ENCODE data around the gene OBSL1. TPM values are rescaled to one million over a fixed set of nuclear protein-coding genes. Genes with fewer than 3 reads are reported as not detected.
A peak's percentile ranks its signal among the peaks of the same experiment; 100 is the strongest.

OBSL1 gene
- total RNA-seq, 1 donor from 2014 or later, result 122 TPM

DNA sequence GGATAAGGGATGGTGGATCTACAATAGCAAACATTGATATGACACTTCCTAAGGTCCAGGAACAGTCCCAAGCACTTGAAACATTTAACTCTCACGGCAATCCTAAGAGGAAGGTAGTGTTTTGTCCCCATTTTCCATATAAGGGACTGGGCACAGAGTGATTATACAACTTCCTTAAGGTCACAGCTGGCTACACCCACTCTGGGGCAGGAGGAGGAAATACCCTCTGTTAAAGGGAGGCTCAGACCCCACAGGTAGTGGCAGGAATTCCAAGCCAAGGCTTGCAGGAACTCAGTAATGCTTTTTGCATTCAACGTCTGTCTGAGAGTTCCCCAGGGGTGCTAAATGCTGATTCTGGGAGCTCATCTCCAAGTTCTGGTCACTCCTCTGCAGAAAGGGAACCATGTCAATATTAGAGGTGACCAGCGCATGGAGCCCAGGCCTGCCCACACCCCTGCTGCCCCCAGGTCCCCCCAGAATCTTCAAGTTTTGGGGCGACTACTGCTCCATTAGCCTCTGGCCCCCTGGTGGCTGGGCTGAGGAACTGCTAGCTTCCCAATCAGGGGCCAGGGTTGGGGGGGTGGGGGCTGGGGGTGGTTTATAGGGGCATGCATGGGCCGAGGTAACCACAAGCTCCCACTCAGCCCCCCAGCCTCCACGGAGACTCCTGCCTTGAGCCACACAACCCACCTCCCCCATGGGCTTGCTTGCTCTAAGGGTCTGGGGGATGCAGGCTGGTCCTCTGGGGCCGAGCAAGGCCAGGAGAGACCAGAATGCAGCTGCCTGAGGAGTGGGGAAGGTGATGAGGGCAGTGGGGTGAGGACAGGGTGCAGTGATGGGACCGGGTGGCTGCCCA is 11.1 kb downstream of the OBSL1 start:
- no peak overlapping the region for H3K4me3 Mint-ChIP-seq
- H3K27ac Mint-ChIP-seq (ENCODE audit: unreplicated experiment), result no peak overlapping the region
- H3K4me1 Mint-ChIP-seq, result peaks cover 14% of the 10 kb centered on the region
- peaks cover 3% of the 10 kb centered on the region for H3K36me3 Mint-ChIP-seq (ENCODE audit: low read depth)
- DNase-seq (ENCODE audit: low read depth, low spot score), result no peak
- TF ChIP-seq, protein P1, sequence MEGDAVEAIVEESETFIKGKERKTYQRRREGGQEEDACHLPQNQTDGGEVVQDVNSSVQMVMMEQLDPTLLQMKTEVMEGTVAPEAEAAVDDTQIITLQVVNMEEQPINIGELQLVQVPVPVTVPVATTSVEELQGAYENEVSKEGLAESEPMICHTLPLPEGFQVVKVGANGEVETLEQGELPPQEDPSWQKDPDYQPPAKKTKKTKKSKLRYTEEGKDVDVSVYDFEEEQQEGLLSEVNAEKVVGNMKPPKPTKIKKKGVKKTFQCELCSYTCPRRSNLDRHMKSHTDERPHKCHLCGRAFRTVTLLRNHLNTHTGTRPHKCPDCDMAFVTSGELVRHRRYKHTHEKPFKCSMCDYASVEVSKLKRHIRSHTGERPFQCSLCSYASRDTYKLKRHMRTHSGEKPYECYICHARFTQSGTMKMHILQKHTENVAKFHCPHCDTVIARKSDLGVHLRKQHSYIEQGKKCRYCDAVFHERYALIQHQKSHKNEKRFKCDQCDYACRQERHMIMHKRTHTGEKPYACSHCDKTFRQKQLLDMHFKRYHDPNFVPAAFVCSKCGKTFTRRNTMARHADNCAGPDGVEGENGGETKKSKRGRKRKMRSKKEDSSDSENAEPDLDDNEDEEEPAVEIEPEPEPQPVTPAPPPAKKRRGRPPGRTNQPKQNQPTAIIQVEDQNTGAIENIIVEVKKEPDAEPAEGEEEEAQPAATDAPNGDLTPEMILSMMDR (conservative IDR thresholded peaks at IDR 0.05), result peak; percentile 74
- H3K9me3 Mint-ChIP-seq, result no peaks in the 10 kb centered on the region
- H3K27me3 Mint-ChIP-seq (ENCODE audit: low read depth), result no peaks in the 10 kb centered on the region

DNA sequence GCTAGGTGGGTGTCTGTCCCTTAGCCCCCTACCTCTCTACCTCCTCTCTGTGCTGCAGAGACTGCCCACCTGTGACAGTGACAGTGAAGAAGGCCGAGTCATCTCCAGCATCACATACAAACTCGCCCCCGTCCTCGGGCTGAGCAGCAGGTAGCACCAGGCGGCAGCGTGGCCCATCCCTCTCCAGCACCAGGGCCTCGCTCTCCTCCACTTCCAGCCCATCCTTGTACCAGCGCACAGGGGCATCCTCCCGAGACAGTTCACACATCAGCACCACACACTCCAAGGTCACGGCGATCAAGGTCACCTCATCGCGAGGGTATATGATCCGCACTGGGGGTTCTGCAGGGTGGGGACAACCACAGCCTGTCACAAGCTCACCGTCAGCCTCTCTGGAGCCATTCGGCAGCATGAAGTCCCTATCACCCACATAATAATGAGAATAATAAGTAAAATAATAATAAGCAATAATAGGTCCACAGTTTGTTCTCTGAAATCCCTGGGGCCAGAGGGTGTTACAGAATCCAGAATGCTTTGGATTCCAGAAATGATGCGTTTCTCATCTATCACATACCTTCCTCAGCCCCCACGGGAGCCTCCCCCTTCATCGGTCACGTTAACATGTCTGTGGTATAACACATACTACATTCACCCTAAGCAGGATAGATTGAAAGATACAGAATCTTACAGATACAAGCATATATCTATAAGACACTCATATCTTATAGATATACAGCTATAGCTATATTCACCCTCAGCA is 12.0 kb downstream of the OBSL1 start:
- Mint-ChIP-seq H3K27ac (ENCODE audit: unreplicated experiment) (no peak overlapping the region), H3K4me1 (peaks cover 14% of the 10 kb centered on the region), H3K27me3 (ENCODE audit: low read depth) (no peaks in the 10 kb centered on the region), H3K36me3 (ENCODE audit: low read depth) (peaks cover 3% of the 10 kb centered on the region), H3K4me3 (no peak overlapping the region), H3K9me3 (no peaks in the 10 kb centered on the region)
- no peak for DNase-seq (ENCODE audit: low read depth, low spot score)
- TF ChIP-seq, protein P1 (conservative IDR thresholded peaks at IDR 0.05), result no peak

DNA sequence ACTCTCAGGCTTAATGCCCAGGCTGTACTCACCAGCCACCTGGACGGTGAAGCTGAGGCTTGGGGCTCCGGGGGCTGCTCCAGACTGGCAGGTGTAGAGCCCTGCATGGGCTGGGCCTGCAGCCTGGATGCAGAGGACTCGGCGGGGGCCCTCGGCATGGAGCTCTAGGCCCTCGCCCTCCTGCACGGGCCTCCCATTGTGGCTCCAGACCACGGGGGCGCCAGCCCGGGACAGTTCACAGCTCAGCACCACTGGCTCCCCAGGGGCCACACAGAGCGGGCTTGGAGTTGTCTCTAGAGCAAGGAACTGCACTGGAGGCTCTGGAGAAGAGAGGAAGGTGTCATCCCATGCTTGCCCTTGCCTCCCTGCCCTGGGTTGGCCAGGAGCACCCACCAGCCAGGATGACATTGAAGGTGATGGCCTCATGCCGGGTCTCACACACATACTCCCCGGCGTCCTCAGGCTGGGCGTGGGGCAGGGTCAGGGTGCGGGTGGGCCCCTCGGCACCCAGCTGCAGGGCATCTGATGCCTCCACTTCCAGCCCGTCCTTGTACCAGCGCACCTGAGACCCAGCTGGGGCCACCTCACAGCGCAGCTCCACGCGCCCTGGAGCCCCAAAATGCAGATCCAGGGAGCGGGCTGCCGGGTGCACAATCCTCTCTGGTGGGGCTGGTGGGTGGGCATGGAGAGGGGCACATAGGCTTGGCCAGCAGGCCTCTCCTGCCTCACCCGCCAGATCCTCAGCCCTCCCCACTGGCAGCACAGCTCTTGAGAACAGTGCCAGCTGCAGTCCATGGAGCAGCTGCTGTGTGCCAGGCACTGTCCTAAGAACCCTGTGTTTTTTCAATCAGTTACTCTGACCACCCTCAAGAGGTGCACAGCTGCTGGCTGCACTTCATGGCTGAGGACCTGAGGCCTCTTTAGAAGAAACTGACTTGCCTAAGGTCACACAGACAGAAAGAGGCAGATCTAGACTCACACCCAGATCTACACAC is 13.3 kb downstream of the OBSL1 start:
- H3K36me3 Mint-ChIP-seq (ENCODE audit: low read depth), result no peaks in the 10 kb centered on the region
- no peaks in the 10 kb centered on the region for H3K9me3 Mint-ChIP-seq
- H3K27ac Mint-ChIP-seq (ENCODE audit: unreplicated experiment), result no peak overlapping the region
- no peak overlapping the region for H3K4me3 Mint-ChIP-seq
- peaks cover 19% of the 10 kb centered on the region for H3K4me1 Mint-ChIP-seq
- TF ChIP-seq, protein P1 (conservative IDR thresholded peaks at IDR 0.05), result no peak
- peaks cover 11% of the 10 kb centered on the region for H3K27me3 Mint-ChIP-seq (ENCODE audit: low read depth)
- no peak for DNase-seq (ENCODE audit: low read depth, low spot score)

DNA sequence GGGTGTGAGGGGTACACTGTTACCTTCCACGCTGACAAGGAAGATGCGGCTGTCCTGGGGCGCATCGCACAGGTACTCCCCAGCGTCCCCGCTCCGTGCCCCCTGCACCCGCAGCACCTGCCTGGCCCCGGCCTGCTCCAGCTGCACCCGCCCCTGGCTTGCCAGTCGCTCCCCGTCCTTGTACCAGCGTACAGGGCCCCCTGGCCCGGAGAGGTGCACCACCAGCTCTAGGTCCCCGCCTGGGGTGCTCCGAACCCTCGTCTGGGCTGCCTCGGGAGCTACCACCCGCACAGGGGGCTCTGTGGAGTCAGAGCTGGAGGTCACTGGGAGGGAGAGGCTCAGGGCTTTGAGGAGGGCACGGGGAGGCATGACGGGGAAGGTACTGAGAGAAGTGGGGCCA is 14.0 kb downstream of the OBSL1 start:
- TF ChIP-seq, protein P1 (conservative IDR thresholded peaks at IDR 0.05), result no peak
- no peaks in the 10 kb centered on the region for H3K36me3 Mint-ChIP-seq (ENCODE audit: low read depth)
- H3K27ac Mint-ChIP-seq (ENCODE audit: unreplicated experiment), result no peak overlapping the region
- H3K4me3 Mint-ChIP-seq, result no peak overlapping the region
- peaks cover 19% of the 10 kb centered on the region for H3K4me1 Mint-ChIP-seq
- no peaks in the 10 kb centered on the region for H3K9me3 Mint-ChIP-seq
- peaks cover 12% of the 10 kb centered on the region for H3K27me3 Mint-ChIP-seq (ENCODE audit: low read depth)
- DNase-seq (ENCODE audit: low read depth, low spot score), result no peak

DNA sequence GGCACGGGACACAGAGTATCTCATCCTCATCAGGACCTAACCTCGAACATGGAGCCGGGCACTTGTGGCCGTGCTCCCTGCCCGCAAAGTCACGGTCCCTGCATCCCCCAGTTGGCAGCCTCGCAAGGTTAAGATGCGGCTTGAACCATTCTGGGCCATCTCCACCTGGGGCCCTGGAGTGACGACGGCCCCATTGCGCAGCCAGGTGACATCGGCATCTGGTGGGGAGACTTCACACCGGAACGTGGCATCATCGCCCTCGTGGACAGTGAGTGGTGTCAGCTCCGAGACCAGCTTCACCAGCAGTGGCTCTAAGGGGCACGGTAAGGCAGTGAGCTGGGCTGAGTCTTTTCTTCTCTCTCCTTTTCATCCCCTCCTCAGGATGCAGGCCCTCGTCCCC is 14.9 kb downstream of the OBSL1 start:
- no peak for DNase-seq (ENCODE audit: low read depth, low spot score)
- Mint-ChIP-seq H3K4me1 (peaks cover 19% of the 10 kb centered on the region), H3K27me3 (ENCODE audit: low read depth) (peaks cover 12% of the 10 kb centered on the region), H3K36me3 (ENCODE audit: low read depth) (no peaks in the 10 kb centered on the region), H3K27ac (ENCODE audit: unreplicated experiment) (no peak overlapping the region), H3K9me3 (no peaks in the 10 kb centered on the region), H3K4me3 (peak overlapping the region; percentile 54)
- TF ChIP-seq, protein P1 (conservative IDR thresholded peaks at IDR 0.05), result no peak

All from neural crest cell (in vitro differentiated cells).